ENCODE results near the gene ELP4. TPM values are rescaled to one million over a fixed set of nuclear protein-coding genes. Genes with fewer than 3 reads are reported as not detected.

The ELP4 gene
- total and polyA plus RNA-seq, 9 of the 15 experiments (the other 6 are each of a cell fraction or from before 2014, with no cell fraction given): 24.1 to 60.3 (median 38.7) TPM

DNA sequence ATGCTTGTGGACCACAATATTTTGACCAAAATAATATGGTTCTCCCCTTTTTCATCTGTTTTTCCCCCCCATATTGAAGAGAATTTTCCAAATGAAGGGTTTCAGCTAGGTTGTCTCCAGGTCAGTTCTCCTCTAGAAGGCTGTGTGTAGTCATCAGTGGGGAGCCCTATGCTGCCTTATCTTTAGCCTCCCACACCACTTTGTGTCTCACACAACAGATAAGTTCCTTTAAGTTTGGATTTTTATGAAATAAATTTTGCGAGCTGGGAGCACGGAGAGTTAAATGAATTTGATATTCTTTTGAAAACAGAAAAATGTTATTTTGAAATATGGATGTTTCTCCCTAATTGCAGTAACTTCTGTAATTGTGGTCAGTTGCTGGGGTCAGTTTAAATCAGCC is 272.7 kb downstream of the ELP4 start (continued):
- TF ChIP-seq, protein P1, sequence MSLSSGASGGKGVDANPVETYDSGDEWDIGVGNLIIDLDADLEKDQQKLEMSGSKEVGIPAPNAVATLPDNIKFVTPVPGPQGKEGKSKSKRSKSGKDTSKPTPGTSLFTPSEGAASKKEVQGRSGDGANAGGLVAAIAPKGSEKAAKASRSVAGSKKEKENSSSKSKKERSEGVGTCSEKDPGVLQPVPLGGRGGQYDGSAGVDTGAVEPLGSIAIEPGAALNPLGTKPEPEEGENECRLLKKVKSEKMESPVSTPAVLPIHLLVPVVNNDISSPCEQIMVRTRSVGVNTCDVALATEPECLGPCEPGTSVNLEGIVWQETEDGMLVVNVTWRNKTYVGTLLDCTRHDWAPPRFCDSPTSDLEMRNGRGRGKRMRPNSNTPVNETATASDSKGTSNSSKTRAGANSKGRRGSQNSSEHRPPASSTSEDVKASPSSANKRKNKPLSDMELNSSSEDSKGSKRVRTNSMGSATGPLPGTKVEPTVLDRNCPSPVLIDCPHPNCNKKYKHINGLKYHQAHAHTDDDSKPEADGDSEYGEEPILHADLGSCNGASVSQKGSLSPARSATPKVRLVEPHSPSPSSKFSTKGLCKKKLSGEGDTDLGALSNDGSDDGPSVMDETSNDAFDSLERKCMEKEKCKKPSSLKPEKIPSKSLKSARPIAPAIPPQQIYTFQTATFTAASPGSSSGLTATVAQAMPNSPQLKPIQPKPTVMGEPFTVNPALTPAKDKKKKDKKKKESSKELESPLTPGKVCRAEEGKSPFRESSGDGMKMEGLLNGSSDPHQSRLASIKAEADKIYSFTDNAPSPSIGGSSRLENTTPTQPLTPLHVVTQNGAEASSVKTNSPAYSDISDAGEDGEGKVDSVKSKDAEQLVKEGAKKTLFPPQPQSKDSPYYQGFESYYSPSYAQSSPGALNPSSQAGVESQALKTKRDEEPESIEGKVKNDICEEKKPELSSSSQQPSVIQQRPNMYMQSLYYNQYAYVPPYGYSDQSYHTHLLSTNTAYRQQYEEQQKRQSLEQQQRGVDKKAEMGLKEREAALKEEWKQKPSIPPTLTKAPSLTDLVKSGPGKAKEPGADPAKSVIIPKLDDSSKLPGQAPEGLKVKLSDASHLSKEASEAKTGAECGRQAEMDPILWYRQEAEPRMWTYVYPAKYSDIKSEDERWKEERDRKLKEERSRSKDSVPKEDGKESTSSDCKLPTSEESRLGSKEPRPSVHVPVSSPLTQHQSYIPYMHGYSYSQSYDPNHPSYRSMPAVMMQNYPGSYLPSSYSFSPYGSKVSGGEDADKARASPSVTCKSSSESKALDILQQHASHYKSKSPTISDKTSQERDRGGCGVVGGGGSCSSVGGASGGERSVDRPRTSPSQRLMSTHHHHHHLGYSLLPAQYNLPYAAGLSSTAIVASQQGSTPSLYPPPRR (CRISPR knock-in tag; IDR thresholded peaks at IDR 0.05; ENCODE audit: borderline replicate concordance): no peak
- TF ChIP-seq ETV5 (CRISPR knock-in tag; IDR thresholded peaks at IDR 0.05; ENCODE audit: low read depth) (no peak), STAT5A (IDR thresholded peaks at IDR 0.05; ENCODE audit: borderline replicate concordance, low read length) (no peak; the same call in 1 of the 2 replicates), CHCHD3 (CRISPR knock-in tag; IDR thresholded peaks at IDR 0.05) (no peak), NR1H2 (CRISPR knock-in tag; IDR thresholded peaks at IDR 0.05) (no peak), NR3C1 (CRISPR knock-in tag; IDR thresholded peaks at IDR 0.05) (no peak), SMARCA4 (IDR thresholded peaks at IDR 0.05) (peak; percentile 73), HDGF (IDR thresholded peaks at IDR 0.05) (no peak), GABPA (tag; conservative IDR thresholded peaks at IDR 0.05; ENCODE audit: low read depth) (no peak), ARID1B (IDR thresholded peaks at IDR 0.05) (peak; percentile 79), CREM (IDR thresholded peaks at IDR 0.05; ENCODE audit: low read depth) (0 out of 2 replicates have a peak, but pooled peaks have one; percentile 28), ZNF143 (CRISPR knock-in tag; IDR thresholded peaks at IDR 0.05) (no peak), DPF2 (IDR thresholded peaks at IDR 0.05) (peak; percentile 80), CTBP1 (IDR thresholded peaks at IDR 0.05; ENCODE audit: borderline replicate concordance) (no peak)
- TF ChIP-seq, protein P2, sequence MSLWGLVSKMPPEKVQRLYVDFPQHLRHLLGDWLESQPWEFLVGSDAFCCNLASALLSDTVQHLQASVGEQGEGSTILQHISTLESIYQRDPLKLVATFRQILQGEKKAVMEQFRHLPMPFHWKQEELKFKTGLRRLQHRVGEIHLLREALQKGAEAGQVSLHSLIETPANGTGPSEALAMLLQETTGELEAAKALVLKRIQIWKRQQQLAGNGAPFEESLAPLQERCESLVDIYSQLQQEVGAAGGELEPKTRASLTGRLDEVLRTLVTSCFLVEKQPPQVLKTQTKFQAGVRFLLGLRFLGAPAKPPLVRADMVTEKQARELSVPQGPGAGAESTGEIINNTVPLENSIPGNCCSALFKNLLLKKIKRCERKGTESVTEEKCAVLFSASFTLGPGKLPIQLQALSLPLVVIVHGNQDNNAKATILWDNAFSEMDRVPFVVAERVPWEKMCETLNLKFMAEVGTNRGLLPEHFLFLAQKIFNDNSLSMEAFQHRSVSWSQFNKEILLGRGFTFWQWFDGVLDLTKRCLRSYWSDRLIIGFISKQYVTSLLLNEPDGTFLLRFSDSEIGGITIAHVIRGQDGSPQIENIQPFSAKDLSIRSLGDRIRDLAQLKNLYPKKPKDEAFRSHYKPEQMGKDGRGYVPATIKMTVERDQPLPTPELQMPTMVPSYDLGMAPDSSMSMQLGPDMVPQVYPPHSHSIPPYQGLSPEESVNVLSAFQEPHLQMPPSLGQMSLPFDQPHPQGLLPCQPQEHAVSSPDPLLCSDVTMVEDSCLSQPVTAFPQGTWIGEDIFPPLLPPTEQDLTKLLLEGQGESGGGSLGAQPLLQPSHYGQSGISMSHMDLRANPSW (CRISPR knock-in tag; IDR thresholded peaks at IDR 0.05): no peak
- TF ChIP-seq, protein P3, sequence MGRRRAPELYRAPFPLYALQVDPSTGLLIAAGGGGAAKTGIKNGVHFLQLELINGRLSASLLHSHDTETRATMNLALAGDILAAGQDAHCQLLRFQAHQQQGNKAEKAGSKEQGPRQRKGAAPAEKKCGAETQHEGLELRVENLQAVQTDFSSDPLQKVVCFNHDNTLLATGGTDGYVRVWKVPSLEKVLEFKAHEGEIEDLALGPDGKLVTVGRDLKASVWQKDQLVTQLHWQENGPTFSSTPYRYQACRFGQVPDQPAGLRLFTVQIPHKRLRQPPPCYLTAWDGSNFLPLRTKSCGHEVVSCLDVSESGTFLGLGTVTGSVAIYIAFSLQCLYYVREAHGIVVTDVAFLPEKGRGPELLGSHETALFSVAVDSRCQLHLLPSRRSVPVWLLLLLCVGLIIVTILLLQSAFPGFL (CRISPR knock-in tag; IDR thresholded peaks at IDR 0.05): no peak
- TF ChIP-seq, protein P4, sequence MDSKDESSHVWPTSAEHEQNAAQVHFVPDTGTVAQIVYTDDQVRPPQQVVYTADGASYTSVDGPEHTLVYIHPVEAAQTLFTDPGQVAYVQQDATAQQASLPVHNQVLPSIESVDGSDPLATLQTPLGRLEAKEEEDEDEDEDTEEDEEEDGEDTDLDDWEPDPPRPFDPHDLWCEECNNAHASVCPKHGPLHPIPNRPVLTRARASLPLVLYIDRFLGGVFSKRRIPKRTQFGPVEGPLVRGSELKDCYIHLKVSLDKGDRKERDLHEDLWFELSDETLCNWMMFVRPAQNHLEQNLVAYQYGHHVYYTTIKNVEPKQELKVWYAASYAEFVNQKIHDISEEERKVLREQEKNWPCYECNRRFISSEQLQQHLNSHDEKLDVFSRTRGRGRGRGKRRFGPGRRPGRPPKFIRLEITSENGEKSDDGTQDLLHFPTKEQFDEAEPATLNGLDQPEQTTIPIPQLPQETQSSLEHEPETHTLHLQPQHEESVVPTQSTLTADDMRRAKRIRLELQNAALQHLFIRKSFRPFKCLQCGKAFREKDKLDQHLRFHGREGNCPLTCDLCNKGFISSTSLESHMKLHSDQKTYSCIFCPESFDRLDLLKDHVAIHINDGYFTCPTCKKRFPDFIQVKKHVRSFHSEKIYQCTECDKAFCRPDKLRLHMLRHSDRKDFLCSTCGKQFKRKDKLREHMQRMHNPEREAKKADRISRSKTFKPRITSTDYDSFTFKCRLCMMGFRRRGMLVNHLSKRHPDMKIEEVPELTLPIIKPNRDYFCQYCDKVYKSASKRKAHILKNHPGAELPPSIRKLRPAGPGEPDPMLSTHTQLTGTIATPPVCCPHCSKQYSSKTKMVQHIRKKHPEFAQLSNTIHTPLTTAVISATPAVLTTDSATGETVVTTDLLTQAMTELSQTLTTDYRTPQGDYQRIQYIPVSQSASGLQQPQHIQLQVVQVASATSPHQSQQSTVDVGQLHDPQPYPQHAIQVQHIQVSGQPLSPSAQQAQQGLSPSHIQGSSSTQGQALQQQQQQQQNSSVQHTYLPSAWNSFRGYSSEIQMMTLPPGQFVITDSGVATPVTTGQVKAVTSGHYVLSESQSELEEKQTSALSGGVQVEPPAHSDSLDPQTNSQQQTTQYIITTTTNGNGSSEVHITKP (IDR thresholded peaks at IDR 0.05; ENCODE audit: partially characterized antibody): no peak

Measured in K562 (cell line).